Measurements from ENCODE around the gene TTC9C.
"Not testable (repeated sequence)": the region's sequence is repeated elsewhere in the genome, so short reads cannot be mapped to it uniquely, and the experiment has no call there.

TTC9C gene

GRCh38 chr11:62689421-62690183 is 38.7 kb upstream of the TTC9C start, which contains the start of gene LRRN4CL:
Gene LRRN4CL (minus strand): TSS chr11:62689530. CDS start chr11:62688508, 1,022 bp downstream.
- H3K4me3 ChIP-seq (ENCODE audit: low read length), result peak within 1 kb of the TSS; percentile 70
- peak; percentile 99 for DNase-seq (ENCODE audit: low read depth)
- peak; percentile 16; the same call in 1 of the 2 replicates for TF ChIP-seq CTCF (conservative IDR thresholded peaks at IDR 0.05; ENCODE audit: low read length)

- not testable (repeated sequence) for DNase-seq (ENCODE audit: low read depth)
Measured at GRCh38 chr11:62693624-62694023, 34.7 kb upstream of the TTC9C start.

GRCh38 chr11:62694455-62695167 is 33.7 kb upstream of the TTC9C start:
- TF ChIP-seq CTCF (conservative IDR thresholded peaks at IDR 0.05; ENCODE audit: low read length), result peak; percentile 90
- DNase-seq (ENCODE audit: low read depth), result peak; percentile 85
- no peak overlapping the region for H3K4me3 ChIP-seq (ENCODE audit: low read length)

More at GRCh38 chr11:62693624-62694023, 34.7 kb upstream of the TTC9C start:
- H3K4me3 ChIP-seq (ENCODE audit: low read length), result not testable (repeated sequence)

GRCh38 chr11:62702246-62702645 is 26.0 kb upstream of the TTC9C start:
- DNase-seq (ENCODE audit: low read depth), result no peak
- H3K4me3 ChIP-seq (ENCODE audit: low read length), result no peak overlapping the region
- TF ChIP-seq CTCF (conservative IDR thresholded peaks at IDR 0.05; ENCODE audit: low read length), result no peak

GRCh38 chr11:62703921-62704320 is 24.4 kb upstream of the TTC9C start:
- DNase-seq (ENCODE audit: low read depth); H3K4me3 ChIP-seq (ENCODE audit: low read length): not testable (repeated sequence)

- H3K4me3 ChIP-seq (ENCODE audit: low read length), result peak overlapping the region; percentile 80
- no peak; the same call in 1 of the 2 replicates for TF ChIP-seq CTCF (conservative IDR thresholded peaks at IDR 0.05; ENCODE audit: low read length)
- DNase-seq (ENCODE audit: low read depth), result no peak
Measured at GRCh38 chr11:62705413-62705812, 22.9 kb upstream of the TTC9C start.

GRCh38 chr11:62705880-62706849 is 22.1 kb upstream of the TTC9C start:
- DNase-seq (ENCODE audit: low read depth), result peak; percentile 92
- TF ChIP-seq CTCF (conservative IDR thresholded peaks at IDR 0.05; ENCODE audit: low read length), result no peak
- H3K4me3 ChIP-seq (ENCODE audit: low read length), result peak overlapping the region; percentile 80
